ENCODE results near the gene ANGPT4.

- TF ChIP-seq CTCF (IDR thresholded peaks at IDR 0.05; ENCODE audit: low read depth, low read length) (no peak), EZH2phosphoT487 (IDR thresholded peaks at IDR 0.05; ENCODE audit: low read depth) (no peak)
Measured at GRCh38 chr20:910870-911770, 5.0 kb downstream of the ANGPT4 start.
